Cortex of kidney (tissue), 1 donor: ENCODE data around the gene DCP1A.
"Not testable (repeated sequence)": the region's sequence is repeated elsewhere in the genome, so short reads cannot be mapped to it uniquely, and the experiment has no call there.

Experiments
- DNase-seq: peaks from one replicate; lab custom pipeline; 2025; lab: John Stamatoyannopoulos, UW

Gene DCP1A

GRCh38 chr3:53347261-53348064 is at the start of gene DCP1A:
DCP1A (minus strand) TSS chr3:53347543; CDS start chr3:53347517, 26 bp downstream.
- peak; percentile 55 for DNase-seq

- no peak for DNase-seq
These were observed 37.4 kb upstream of the DCP1A start for GRCh38 chr3:53384465-53385423.

DNA sequence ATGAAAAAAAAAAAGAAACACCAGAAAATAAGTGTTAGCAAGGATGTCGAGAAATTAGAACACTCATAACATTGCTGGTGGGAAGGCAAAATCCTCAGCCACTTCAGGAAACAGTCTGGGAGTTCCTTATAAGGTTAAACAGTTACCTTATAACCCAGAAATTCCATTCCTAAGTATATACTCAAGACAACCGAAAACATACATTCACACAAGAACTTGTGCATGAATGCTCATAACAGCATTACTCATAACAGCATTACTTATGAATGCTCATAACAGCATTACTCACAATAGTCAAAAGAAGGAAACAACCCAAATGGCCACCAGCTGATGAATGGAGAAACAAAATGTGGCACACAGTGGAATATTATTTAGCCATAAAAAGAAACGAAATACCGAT is 34.8 kb upstream of the DCP1A start:
- no peak for DNase-seq

GRCh38 chr3:53380306-53380705 is 33.0 kb upstream of the DCP1A start:
- no peak for DNase-seq

- no peak for DNase-seq
These were observed 32.6 kb upstream of the DCP1A start for GRCh38 chr3:53379898-53380297.

DNA sequence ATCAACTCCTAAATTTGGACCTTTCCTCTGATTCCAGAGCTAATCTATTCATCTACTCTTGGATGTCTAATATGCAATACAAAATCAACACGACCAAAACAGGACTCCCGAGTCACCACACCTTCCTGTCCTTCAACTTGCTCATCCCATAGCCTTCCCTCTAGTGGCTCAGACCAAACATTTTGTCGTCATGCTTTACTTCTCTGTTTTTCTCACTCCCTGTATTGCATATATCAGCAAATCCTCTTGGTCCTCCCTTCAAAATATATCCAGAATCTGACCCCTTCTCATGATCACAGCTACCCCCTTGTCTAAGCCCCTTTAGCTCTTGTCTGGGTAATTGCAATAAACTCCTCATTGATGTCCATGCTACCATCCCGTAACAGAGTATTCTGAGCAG is 30.5 kb upstream of the DCP1A start:
- no peak for DNase-seq

- no peak for DNase-seq
These were observed 29.3 kb upstream of the DCP1A start for GRCh38 chr3:53376679-53377078.

DNA sequence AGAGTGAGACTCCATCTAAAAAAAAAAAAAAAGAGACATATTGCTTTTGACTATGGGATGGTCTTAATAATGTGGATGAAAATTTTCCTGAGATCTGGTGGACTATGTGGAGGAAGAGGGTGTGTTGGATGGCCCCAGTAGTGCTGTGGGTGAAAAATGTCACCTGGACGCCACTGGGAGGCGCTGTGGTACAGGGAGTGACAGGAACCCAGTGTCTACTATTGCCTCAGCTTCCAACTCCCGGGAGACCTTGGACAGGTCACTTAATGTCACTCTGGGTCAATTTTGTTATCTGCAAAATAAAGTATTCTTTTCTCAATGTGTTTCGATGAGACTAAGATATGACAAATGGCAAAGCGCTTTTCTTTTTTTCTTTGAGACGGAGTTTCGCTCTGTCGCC is 27.7 kb upstream of the DCP1A start:
- no peak for DNase-seq

GRCh38 chr3:53370719-53371118 is 23.4 kb upstream of the DCP1A start:
- DNase-seq, result not testable (repeated sequence)

- DNase-seq, result no peak
These were observed 14.5 kb upstream of the DCP1A start for GRCh38 chr3:53361852-53362251.

GRCh38 chr3:53357458-53357857 is 10.1 kb upstream of the DCP1A start:
- DNase-seq, result no peak

- no peak for DNase-seq
These were observed 7.7 kb upstream of the DCP1A start for GRCh38 chr3:53354945-53355498.

DNA sequence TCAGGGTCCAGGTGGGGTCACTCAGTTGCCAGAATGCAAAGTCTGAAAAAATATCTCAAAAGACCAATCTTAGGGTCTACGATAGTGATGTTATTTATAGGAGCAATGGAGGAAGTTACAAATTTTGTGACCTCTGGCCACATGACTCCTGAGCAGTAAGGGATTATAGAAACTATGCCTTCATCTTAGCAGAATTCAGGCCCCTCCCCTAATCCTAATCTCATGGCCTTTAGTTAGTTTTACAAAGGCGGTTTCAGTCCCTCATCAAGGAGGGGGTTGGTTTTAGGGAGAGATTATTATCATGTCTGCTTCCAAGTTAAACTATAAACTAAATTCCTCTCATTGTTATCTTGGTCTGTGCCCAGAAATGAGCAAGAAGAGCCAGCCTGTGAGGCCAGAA is 5.9 kb upstream of the DCP1A start:
- no peak for DNase-seq

DNA sequence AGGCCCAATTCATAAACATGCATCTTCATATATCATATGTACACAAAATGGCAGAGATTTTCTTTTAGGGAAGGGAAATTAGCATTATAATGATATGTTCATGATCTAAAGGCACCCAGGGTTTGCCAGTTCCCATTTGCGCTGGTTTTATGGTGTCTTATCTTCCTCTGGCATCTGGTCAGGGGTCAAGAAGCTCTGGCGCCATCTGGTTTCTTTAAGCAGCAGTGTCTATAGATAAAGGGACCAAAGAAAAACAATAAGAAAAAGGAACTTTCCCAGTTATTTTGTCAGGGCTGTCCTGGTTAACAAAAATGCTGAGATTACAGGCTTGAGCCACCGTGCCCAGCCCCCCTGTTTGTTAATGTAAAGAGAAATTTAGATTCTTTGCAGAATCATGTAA is 3.3 kb upstream of the DCP1A start:
- no peak for DNase-seq

DNA sequence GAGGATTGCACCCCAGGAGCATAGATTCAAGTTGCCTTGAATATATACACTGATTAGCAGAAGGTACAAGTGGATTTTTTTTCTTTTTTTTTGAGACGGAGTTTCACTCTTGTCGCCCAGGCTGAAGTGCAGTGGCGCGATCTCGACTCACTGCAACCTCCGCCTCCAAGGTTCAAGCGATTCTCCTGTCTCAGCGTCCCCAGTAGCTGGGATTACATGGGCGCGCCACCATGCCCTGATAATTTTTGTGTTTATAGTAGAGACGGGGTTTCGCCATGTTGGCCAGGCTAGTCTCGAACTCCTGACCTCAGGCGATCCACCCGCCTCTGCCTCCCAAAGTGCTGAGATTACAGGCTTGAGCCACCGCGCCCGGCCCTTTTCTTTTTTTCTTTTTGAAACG is 775 bp upstream of the DCP1A start:
- DNase-seq, result not testable (repeated sequence)

DNA sequence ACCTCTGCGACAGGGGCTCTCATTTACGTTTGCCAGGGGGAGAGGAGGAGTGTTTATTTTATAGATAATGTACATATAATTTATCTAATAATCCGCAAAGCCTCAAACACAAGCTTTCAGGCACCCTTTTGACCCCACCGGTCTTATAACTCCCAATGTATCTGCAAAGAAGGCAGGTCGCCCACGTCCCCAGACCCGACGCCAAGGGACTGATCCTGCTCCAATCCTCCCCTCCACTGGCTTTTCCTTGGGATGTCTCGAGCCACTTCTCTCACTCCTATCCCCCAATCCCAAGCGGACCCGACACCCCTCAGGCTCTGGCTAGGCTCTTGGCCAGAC is 452 bp downstream of the DCP1A start:
- DNase-seq, result no peak

DNA sequence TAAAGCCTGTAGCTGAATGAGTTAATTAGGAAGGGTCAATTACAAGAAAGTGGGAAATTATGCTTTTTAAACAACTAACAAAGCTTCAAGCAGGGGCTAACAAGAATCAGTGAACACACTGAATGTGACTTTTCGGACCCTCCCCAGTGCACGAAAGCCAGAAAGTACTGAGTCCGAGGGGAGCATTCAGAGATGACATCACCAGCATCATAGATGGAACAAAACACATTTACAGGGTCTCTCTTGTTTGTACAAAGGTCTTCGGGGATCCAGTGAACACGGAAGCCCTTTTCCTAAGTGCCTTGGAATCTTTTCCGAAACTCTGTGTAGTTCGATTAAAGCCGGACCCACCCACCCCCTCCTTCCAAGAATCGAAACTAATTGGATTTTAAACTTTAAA is 829 bp downstream of the DCP1A start:
- no peak for DNase-seq

- DNase-seq, result no peak
These were observed 5.0 kb downstream of the DCP1A start for GRCh38 chr3:53342353-53342752.

GRCh38 chr3:53337167-53337940 is 10.0 kb downstream of the DCP1A start:
- DNase-seq, result no peak

DNA sequence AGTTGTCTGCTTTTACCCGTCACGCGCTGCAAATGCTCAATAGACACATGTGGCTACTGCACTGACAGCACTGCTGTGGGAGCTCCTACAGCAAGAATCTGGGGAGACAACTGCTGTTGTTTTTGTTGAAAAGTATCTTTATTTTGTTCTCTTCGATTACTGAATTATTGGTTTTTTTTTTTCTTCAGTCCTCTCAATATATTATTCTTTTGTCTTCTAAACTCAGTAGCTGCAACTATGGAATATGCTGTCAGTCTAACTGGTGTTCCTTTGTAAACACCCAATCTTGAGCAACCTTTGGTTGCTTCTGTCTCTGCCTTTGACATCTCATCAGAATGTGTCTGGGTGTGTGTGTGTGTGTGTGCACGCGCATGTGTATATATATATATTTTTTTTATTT is 12.6 kb downstream of the DCP1A start:
- no peak for DNase-seq

GRCh38 chr3:53331871-53332270 is 15.5 kb downstream of the DCP1A start:
- DNase-seq, result no peak

DNA sequence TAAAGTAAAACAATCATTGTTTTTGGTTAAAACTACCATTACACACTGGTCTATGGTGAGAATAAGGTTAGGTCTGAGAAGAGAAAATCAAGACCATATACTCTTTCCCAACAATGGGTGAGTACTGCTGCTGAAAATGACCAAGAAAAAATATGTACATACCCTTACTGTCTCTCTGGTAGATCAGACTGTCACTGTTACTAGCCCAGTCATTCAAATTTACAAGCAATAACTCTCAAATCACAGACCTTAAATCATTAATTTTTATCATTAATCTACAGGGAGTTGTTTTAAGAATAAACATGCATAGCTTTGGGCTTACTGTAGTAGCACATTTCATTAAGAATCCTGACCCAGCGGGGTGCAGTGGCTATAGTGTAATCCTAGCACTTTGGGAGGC is 17.4 kb downstream of the DCP1A start:
- no peak for DNase-seq
